ENCODE measurements around the gene CTCFL.

CTCFL gene

DNA sequence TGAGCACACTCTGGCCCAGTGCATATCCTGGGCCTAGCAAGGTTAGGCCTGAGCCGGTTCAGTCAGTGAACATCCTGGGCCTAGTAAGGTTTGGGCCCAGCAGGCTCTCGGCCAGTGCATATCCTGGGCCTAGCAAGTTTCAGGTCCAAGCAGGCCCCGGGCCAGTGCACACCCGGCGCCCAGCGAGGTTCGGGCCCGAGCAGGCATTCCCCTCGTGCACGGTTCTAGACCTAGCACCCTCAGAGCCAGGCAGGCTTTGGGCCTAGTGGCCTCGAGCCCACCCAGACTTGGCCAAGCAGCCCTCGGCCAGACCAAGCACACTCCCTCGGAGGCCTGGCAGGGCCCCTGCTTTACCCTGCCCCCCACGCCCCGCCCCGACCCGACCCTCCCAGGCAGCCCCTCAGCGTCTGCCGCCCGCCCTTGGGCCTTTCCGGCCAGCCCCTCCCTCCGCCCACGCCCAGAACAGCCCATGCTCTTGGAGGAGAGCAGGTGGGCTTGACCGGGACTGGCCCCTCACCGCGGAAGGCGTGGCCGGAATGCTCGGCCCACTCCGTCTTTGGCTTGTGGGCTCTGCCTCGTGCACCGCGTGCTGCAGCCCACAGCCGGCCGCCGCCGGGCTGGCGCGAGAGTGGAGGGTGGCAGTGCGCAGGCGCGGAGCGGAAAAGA is at the start of gene CTCFL:
Gene CTCFL (minus strand): TSS at position 630 of the 666 bp plus-strand sequence. CDS start 935 bp downstream, outside the sequence.
- in situ Hi-C loops (cut with MboI; ENCODE audit: low sequenced_read_pairs), result no loop called here

DNA sequence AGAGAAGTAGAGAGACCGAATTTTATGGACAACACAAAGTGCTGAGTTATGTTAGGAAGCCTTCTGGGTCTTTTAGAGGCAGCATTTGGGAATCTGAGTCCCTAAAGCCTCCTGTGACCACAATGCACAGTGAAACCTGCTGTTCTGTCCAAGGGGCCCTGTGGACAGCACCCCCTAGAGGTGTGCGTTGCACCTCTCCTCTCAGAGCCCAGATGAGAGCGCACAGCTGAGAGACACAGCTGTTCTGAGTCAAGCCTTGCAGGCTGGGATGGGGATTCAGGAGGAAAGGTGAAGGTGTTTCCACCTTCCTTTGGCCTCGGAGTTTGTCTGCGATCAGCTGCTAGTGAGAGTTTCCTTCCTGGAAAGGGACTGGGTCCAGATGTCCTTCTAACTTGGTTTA is 49.0 kb upstream of the CTCFL start:
- in situ Hi-C loops (cut with MboI; ENCODE audit: low sequenced_read_pairs), result no loop called here

- in situ Hi-C loops (cut with MboI; ENCODE audit: low sequenced_read_pairs), result no loop called here
Measured at GRCh38 chr20:57573242-57573641, 48.3 kb upstream of the CTCFL start.

DNA sequence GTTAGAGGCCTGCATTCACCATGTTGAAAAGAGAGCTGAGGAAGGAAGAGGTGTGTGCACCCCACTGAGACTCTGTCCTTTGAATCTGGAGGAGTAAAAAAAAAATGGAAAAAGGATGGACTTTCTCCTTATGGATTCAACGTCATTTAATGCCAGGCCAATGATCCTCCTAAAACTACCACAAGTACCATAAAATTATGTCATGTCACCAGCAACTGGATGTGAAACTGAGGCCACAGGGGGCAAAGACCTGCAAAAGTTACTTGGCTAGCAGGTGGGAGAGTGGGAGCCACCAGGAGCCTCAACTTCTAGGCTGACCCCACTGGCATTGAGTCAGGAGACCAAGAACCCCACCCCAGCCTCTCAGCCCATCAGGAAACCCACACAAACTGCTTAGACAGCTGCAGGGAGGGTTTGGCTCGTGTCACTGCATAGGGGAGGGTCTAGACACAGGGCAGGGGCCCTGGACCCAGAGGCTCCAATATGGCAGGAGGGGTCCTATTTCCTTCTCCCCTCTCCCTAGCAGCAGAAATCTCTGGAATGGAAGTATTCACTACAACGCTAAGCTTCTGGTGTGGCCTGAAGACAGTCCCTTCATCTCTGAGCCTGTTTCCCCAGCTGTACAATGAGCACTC is 47.0 kb upstream of the CTCFL start:
- in situ Hi-C loops (cut with MboI; ENCODE audit: low sequenced_read_pairs), result no loop called here

DNA sequence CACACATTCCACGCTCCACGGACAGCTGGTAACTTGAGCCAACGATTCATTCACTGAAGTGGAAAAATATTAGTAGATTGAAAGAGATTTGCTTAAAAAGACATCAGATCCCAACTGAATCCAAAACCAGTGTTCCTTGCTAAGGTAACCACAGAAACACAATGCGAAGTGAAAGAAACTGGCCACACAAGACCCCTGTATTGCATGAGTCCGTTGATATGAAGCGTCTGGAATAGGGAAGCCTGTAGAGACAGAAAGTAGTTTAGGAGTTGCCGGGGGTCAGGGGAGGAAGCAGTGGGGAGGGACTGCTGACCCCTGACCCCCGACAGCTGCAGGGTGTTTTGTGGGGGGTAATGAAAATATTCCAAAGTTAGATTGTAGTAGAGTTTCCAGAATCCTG is 46.0 kb upstream of the CTCFL start:
- in situ Hi-C loops (cut with MboI; ENCODE audit: low sequenced_read_pairs), result no loop called here

- in situ Hi-C loops (cut with MboI; ENCODE audit: low sequenced_read_pairs), result no loop called here
Measured at GRCh38 chr20:57570145-57570850, 45.4 kb upstream of the CTCFL start.

GRCh38 chr20:57568960-57569359 is 44.0 kb upstream of the CTCFL start:
- in situ Hi-C loops (cut with MboI; ENCODE audit: low sequenced_read_pairs), result no loop called here

GRCh38 chr20:57568088-57568896 is 43.4 kb upstream of the CTCFL start:
- in situ Hi-C loops (cut with MboI; ENCODE audit: low sequenced_read_pairs), result no loop called here

DNA sequence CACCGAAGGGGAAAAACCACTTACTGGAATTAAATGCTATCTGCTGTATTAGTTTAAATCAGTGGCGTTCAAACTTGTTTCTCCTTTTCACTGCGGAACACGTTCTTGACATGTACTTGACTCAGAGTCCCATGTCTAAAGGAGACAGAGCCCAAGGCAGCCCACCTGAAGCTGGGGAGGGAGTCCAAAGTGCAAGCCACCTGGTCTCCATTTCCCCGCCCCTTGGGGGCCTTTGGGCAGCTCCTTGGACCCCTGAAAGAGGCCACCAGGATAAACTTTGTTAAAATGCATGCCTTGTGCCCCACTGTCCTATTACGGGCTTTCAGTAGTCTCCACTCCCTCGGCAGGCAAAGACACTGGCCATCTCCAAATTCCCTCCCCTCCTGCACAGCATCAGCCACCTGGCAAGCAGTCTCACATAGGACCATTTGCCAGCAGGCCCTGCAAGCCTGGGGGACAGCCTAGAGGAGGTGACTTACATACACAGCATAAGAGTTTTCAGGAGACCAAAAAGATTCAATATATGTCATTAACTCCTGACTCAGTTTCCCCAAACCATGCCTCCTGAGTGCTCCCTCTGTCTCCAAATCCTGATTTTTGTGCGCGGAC is 42.6 kb upstream of the CTCFL start:
- in situ Hi-C loops (cut with MboI; ENCODE audit: low sequenced_read_pairs), result no loop called here

DNA sequence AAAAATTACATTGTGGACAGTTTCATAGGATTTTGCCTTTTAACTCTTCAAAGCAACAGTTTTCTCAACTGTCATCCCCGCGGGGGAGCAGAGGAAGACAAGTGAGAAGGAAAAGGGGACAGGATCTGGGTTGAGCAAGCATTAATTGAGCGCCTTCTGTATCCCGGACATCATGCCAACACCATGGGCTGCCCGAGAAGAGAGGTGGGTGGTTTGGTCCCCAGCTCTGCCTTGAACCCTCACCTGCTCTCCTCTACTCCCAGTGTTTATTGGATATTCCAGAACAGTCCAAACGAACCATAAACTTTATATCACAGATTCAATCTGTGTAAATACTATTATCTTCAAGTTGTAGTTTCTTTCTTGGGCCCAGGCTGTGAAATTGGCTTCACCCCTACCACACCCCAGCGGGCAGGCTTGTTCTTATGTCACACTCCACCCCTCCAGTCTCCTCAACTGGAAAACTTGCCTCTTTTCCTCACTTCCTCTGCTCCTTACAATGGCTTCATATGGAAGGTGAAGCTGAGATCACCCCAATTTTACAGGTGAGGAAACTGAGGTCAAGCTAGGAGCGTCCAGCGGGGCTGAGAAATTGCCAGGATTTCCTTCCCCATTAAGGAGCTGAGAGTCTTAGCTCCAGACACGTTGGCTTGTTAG is 42.0 kb upstream of the CTCFL start:
- in situ Hi-C loops (cut with MboI; ENCODE audit: low sequenced_read_pairs), result no loop called here

DNA sequence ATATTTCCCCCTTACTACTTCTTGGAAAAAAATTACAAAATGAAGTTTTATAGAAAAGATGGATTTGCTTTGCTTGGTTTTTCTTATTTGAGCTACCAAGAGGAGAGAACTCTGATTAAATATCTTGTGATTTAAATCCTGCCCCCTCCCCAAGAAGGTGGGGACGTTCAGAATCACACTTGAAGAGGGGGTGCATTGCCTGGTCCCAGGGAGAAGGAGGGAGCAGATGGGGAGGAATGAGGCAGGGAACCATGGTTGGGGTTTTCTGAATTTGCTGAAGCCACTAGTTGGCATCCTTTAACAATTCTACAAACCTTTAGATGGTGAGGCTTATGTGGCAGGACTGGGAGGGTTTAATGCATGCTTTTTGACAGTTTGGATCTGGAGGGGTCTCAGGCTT is 41.5 kb upstream of the CTCFL start:
- in situ Hi-C loops (cut with MboI; ENCODE audit: low sequenced_read_pairs), result no loop called here

GRCh38 chr20:57564951-57565642 is 40.2 kb upstream of the CTCFL start:
- in situ Hi-C loops (cut with MboI; ENCODE audit: low sequenced_read_pairs), result no loop called here

- in situ Hi-C loops (cut with MboI; ENCODE audit: low sequenced_read_pairs), result no loop called here
Measured at GRCh38 chr20:57564180-57564802, 39.4 kb upstream of the CTCFL start.

DNA sequence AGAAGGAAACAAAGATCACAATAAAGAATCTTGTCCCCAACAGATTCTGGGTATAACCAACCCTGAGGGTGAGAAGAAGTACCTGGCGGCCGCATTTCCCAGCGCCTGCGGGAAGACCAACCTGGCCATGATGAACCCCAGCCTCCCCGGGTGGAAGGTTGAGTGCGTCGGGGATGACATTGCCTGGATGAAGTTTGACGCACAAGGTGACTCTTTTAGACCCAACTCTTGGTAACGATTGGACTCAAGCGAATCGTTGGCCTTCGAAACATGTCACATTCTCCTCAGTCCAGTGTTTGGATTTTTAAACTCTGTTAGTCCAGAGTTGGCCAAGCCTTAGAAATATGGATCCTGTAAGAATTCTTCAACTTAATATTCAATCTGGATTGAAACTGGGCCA is 38.6 kb upstream of the CTCFL start:
- in situ Hi-C loops (cut with MboI; ENCODE audit: low sequenced_read_pairs), result no loop called here

GRCh38 chr20:57562541-57563465 is 37.9 kb upstream of the CTCFL start:
- in situ Hi-C loops (cut with MboI; ENCODE audit: low sequenced_read_pairs), result no loop called here

DNA sequence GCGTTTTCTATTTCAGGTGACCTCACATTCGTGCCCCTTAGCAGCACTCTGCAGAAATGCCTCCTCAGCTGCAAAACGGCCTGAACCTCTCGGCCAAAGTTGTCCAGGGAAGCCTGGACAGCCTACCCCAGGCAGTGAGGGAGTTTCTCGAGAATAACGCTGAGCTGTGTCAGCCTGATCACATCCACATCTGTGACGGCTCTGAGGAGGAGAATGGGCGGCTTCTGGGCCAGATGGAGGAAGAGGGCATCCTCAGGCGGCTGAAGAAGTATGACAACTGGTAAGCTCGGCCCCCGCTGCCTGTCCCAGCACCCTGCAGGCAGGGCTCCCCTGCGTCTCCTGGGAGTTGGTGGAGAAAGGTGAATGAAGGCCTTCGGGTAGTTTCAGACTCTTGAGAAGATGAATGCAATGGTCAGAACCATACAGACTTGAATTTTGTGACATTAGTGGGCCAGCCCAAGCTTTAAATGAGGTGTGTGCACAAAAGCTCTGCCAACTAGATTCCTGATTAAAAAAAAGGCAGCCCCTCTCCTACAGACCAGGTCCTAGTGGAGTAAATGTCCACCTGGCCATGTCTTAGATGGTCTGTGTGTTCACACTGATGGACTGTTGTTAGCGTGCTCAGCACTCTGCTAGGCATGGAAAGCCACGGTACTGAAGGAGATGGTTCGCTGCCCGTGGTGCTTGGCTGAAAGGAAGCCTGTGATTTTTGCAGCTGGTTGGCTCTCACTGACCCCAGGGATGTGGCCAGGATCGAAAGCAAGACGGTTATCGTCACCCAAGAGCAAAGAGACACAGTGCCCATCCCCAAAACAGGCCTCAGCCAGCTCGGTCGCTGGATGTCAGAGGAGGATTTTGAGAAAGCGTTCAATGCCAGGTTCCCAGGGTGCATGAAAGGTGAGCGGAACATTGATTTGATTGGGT is 36.7 kb upstream of the CTCFL start:
- in situ Hi-C loops (cut with MboI; ENCODE audit: low sequenced_read_pairs), result no loop called here
